GM10266 (cell line): ENCODE results near the gene MCRIP2.

ENCODE experiments used
- DNase-seq: peaks from one replicate; pipeline ENCODE4 v3.0.0; 2012; ENCODE audit errors: extremely low spot score
- TF ChIP-seq, protein P1 (sequence below): IDR thresholded peaks from 2 replicates; pipeline ENCODE4 v1.5.1; 2012; ENCODE audit warnings: mild to moderate bottlenecking, low read depth; ENCODE audit not compliant: control insufficient read depth, insufficient read depth; ENCODE audit errors: missing control alignments

Gene MCRIP2

DNA sequence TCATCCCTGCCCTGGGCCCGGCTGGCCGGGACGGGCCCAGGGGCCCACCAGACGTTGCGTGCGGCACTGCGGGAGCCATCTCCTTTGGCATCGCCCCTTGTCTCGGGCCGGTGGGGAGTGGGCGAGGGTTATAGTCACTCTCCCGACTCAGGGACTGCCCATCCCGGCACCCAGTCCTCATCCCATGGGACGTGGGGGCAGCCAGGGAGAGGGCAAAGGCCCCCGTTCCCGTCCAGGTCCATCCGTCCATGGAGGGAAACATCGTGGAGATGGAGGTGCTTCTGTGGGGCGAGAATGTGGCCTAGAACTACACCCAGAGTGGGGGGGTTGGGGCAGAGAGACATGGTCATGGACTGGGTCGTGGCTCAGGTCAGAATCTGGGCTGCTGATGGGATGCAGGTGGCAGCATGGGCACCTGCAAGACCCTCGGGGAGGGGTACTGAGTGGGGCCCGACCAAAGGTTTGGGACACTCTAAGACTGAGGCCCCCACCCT is 5.1 kb downstream of the MCRIP2 start:
- no peak for DNase-seq
- TF ChIP-seq, protein P1, sequence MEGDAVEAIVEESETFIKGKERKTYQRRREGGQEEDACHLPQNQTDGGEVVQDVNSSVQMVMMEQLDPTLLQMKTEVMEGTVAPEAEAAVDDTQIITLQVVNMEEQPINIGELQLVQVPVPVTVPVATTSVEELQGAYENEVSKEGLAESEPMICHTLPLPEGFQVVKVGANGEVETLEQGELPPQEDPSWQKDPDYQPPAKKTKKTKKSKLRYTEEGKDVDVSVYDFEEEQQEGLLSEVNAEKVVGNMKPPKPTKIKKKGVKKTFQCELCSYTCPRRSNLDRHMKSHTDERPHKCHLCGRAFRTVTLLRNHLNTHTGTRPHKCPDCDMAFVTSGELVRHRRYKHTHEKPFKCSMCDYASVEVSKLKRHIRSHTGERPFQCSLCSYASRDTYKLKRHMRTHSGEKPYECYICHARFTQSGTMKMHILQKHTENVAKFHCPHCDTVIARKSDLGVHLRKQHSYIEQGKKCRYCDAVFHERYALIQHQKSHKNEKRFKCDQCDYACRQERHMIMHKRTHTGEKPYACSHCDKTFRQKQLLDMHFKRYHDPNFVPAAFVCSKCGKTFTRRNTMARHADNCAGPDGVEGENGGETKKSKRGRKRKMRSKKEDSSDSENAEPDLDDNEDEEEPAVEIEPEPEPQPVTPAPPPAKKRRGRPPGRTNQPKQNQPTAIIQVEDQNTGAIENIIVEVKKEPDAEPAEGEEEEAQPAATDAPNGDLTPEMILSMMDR, result no peak

- no peak for DNase-seq
- TF ChIP-seq, protein P1, result no peak
These were observed 5.7 kb downstream of the MCRIP2 start for GRCh38 chr16:647173-647902.

GRCh38 chr16:648071-648780 is 6.6 kb downstream of the MCRIP2 start:
- TF ChIP-seq, protein P1, result peak; percentile 74
- peak; percentile 70 for DNase-seq

- peak; percentile 99 for DNase-seq
- TF ChIP-seq, protein P1, result no peak
These were observed 7.4 kb downstream of the MCRIP2 start, which contains the start of gene WDR90 for GRCh38 chr16:648781-649589. Gene WDR90, plus strand, starts transcription at chr16:649365. Its CDS starts 52 bp downstream, at chr16:649417.

DNA sequence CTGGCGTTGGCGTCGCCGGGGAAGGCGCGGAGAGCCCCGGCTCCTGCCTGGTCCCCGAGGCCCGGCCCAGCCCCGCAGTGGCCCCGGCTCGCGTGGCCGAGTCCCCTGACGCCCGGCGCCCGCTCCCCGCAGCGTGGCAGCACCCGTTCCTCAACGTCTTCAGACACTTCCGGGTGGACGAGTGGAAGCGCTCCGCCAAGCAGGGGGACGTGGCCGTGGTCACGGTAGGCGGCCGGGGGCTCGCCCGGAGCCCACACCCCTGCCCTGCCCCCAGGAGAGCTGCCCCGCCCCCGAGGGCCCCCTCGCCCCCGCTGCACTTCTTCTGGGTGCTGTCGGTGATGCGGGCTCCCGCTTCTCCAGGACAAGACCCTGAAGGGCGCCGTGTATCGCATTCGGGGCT is 8.0 kb downstream of the MCRIP2 start:
- DNase-seq, result no peak
- TF ChIP-seq, protein P1, result no peak

- TF ChIP-seq, protein P1, result no peak
- no peak for DNase-seq
These were observed 10.2 kb downstream of the MCRIP2 start for GRCh38 chr16:651844-652243.
